NCI-H345 (cell line): ENCODE measurements around the gene TIMM13.

Source experiments
- DNase-seq: peaks from one replicate; lab custom pipeline; 2025; lab: John Stamatoyannopoulos, UW

Gene TIMM13

GRCh38 chr19:2454962-2455850 lies 27.8 kb upstream of the TIMM13 start:
- no peak for DNase-seq

GRCh38 chr19:2454199-2454961 lies 27.0 kb upstream of the TIMM13 start:
- no peak for DNase-seq

GRCh38 chr19:2453431-2454025 lies 26.1 kb upstream of the TIMM13 start:
- DNase-seq: no peak

DNA sequence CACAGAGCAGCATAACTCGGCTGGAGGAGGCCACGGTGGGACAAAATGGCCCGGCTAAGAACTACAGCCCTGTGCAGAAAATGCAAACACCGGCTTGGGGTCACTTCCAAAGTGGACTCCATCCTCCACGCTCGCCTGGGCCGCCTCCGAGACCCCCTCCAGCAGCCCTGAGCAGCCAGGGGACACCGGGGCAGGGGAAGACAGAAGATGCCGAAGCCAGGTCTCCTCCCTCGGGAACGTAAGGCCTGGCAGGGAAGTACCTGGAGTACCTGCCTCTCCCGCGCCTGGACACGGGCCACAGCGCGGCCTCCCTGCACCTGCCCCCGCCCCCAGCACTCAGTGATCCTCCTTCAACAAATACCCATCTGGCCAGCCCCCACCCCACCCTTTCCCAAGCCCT lies 24.4 kb upstream of the TIMM13 start:
- no peak for DNase-seq

DNA sequence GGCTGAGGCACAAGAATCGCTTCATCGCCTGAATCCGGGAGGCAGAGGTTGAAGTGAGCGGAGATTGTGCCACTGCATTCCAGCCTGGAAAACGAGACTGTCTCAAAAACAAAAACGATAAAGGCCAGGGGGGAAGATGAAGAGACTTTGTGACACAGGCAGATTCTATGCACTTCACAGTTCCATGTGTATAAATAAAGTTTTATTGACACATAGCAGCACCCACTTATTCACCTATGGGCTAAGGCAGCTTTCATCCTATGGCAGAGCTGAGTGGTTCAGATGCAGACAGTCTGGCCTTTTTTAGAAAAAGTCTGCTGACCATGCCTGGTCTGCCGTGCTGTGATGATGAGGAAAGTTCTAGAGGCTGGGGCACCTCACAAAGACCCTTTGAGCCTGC lies 23.8 kb upstream of the TIMM13 start:
- DNase-seq: no peak

DNA sequence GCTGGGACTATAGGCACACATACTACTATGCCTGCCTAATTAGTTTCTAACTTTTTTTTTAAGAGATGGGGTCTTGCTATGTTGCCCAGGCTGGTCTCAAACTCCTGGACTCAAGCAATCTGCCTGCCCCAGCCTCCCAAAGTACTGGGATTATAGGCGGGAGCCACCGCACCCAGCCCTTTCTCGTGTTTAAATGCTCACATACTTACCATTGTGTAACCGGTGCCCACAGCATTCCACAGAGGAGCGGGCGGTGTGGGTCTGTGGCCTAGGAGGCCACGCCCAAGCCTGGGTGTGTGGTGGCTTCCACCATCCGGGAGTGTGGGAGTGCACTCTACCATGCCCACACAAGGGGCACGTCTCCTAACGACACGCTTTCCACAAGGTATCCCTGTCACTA lies 21.6 kb upstream of the TIMM13 start:
- no peak for DNase-seq

DNA sequence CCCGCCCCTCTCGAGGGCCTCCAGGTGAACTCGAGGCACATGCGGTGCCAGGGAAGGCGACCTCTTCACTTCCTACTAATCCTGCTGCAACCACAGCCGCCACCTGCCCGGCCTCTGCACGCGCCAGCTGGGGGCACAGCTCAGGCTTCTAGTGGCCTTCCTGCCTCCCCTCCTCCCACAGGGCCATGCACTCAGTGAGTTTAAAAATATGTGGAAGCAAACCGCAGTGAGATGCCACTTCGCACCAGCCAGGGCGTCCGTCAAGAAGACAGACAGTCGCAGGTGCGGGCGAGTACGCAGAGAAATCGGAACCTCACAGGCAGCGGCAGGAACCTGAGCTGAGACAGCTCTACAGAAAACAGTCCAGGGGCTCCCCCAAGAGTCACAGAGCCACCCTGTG lies 19.0 kb upstream of the TIMM13 start:
- no peak for DNase-seq

- DNase-seq: no peak
These were observed 17.0 kb upstream of the TIMM13 start for GRCh38 chr19:2444251-2445002.

DNA sequence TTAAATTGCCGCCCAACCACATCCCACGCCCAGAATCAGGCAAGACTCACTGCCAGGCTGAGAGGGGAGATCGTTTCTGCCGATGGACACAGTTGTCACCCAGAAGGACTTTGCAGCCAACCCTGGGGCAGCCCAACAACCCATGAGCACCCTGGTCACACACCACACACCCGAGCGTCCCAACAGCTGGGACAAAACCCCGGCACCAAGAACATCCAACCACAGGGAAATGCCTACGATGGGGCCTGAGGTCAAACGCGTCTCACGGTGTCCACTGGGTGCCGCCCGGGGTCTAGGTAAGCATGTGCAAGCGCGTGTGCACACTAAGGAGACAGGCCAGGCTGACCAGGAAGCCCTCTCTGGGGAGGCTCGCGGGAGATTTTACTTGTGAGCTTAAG lies 16.4 kb upstream of the TIMM13 start:
- no peak for DNase-seq

DNA sequence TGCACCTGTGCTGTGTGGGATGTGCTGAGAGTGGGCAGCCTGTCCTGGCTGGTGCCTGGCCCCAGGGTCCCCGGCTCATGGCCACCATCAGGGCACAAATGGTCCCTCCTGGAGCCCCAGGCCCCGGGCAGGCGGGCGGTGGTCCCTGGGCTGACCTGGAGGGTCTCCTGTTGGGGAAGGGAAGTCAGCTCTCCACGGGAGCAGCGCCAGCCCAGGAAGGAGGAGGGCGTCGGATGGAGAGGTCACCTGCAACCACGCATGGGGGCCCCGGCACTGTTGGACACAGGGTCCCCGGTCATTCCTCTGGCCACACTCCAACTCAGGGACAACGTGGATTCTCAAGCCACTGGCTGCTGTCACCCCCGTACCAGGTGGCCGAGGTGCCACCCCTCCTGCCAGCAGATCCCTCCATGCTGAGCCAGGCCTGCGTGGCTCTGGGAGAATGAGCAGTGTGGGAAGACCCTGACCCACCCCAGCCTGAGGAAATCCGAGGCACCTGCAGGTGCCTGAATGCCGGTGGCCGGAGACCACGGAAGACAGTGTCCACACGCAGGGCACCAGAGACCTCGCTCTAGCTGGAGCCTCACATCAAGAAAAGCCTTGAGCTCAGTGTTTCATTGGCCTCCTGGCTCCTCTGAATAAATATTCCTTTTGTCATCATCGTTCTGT lies 15.9 kb upstream of the TIMM13 start:
- no peak for DNase-seq

- no peak for DNase-seq
These were observed 13.8 kb upstream of the TIMM13 start for GRCh38 chr19:2441096-2441752.

DNA sequence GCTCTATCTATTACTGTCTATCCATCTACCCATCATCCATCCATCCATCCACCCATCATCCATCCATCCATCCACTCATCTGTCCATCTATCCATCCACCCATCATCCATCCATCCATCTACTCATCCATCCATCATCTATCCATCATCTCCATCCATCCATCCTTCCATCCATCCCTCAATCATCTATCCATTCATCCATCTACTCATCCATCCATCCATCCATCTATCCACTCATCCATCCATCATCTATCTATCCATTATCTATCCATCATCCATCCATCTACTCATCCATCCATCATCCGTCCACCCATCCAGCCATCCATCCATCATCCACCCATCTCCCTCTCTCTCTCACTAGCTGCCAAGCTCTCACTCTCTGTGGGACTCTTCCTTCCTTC lies 13.1 kb upstream of the TIMM13 start:
- DNase-seq: no peak

- no peak for DNase-seq
These were observed 10.8 kb upstream of the TIMM13 start for GRCh38 chr19:2438178-2438577.

- DNase-seq: no peak
These were observed 9.5 kb upstream of the TIMM13 start for GRCh38 chr19:2436926-2437325.

DNA sequence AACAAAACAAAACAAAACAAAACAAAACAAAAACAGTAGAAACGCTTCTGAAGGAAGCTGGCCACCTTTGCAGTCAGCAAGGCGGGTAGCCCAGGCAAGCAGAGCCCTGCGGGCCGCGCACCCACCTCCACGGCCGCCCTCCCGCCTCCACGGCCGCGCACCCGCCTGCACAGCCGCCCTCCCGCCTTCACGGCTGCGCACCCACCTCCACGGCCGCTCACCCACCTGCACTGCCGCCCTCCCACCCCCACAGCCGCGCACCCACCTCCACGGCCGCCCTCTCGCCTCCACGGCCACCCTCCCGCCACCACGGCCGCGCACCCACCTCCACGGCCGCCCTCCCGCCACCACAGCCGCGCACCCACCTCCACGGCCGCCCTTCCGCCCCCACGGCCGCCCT lies 9.0 kb upstream of the TIMM13 start:
- DNase-seq: no peak

DNA sequence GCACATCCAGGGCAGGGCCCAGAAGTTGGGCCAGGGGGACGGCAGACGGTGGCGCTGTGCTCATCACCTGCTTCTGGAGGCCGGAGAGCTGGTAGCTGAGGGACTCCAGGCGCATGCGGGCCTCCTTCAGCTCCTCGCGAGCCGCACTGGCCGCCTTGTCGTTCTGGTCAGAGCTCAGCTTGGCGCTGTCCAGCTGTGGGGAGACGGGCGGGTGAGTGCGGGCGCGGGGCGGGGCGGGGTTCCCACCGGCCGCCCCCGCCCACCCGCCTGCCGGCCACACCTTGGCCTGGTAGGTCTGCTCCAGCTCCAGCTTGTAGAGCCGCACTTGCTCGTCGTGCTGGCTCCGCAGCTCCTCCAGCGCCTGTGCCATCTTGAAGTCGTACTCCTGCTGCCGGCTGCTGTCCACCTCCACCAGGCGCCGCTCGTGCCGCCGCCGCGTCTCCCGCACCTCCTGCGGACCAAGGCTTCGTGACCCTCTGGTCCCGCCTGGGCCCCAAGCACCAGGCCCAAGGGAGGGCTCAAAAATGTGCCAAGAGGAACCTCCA lies 7.4 kb upstream of the TIMM13 start:
- DNase-seq: no peak

DNA sequence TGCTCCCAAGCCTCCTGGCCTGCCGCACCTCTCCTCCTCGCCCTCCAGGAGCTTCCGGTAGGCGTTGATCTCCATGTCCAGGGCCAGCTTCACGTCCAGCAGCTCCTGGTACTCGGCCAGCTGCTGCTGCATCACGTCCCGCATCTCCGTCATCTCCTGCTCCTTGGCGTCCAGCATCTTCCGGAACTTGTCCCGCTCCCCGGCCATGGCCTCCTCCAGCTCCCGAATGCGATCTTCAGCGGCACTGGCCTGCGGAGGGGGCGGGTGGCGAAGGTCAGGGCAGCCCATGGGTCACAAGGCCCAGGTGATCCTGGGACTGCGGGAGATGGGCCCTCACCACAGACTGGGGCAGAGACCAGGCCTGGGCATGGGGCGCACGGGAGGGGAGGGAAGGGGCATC lies 6.9 kb upstream of the TIMM13 start:
- DNase-seq: no peak

DNA sequence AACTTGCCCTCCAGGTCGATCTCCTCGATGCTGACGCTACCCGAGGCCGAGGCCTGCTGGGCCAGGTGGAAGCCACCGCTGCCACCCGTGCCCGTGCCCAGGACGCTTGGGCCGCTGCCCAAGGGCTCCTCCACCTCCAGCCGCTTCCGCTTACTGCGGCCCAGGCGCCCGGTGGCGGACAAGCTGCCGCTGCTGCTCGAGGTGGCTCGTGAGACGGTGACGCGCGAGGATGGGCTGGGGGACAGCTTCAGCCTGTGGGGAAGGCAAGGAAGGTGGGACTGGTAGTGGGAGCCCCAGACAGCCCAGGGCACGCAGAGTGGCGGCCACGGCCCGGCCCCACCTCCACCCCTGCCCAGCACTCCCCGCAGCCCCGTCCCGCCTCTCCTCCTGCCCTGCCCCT lies 6.5 kb upstream of the TIMM13 start:
- no peak for DNase-seq

DNA sequence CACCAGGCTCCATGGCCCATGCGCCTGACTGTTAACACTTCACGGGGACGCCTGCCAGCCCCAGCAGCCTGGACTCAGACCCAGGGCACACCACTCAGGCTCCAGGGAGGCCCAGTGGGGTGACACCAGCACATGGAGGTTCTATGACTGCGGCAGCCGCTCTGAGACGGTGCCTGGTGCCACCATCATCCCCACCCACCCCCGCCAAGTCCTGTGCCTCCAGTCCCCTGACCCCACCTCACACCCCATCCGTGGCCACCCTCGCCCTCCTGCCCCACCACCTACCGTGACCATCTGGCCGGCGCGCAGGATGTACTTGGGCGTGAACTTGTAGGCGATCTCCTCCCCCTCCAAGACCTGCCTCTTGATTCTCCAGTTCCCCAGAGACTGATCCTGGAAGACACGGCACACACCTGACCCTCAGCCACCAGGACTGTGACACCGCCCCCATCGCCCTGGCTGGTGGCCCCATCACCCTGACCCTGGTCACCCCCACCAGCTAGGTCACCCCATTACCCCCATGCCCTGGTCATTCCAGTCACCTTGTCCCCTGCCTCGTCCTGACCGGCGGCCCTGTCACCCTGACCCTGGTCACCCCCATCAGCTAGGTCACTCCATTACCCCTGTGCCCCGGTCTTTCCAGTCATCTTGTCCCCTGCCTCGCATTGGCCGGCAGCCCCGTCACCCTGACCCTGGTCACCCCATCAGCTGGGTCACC lies 4.9 kb upstream of the TIMM13 start:
- no peak for DNase-seq
